ENCODE measurements around the gene DPH1.
"Not testable (repeated sequence)": the region's sequence is repeated elsewhere in the genome, so short reads cannot be mapped to it uniquely, and the experiment has no call there.

DPH1 gene

DNA sequence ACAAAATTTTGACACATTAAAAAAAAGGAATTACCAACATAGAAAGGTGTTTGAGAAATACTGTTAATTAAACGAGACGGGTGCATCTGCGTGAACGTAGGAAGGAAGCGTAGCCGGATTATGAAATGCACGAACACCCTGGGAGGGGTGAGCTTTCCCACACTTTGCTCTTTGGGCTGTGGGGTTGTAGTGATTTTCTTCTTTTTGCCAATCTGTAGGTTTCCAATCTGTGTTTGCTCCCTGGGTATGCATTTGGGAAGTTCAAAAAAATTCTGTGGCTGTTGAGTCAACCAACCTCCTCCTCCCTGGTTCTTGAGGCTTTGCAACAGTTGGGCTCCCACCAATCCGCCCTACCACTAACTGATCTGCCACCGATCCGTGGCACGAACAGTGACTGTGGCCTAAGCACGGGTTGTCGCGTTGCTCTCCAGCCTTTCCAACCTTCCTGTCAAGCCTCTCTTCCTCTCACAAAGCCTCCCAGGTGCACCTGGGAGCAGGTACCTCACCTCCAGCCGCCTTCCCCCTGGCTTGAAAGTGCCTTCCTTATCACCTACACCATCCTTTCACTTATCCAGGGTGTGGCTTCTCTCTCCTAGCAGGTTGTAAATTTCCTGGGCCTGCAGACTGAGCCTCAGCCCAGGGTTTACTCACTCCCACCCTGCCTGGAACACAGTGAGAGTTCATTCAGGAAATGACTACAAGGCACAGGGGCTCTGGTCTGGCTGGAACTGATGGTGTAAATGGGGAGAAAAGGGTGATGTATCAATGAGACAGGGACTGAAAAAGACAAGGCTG lies 21.4 kb upstream of the DPH1 start:
- no peak for DNase-seq

DNA sequence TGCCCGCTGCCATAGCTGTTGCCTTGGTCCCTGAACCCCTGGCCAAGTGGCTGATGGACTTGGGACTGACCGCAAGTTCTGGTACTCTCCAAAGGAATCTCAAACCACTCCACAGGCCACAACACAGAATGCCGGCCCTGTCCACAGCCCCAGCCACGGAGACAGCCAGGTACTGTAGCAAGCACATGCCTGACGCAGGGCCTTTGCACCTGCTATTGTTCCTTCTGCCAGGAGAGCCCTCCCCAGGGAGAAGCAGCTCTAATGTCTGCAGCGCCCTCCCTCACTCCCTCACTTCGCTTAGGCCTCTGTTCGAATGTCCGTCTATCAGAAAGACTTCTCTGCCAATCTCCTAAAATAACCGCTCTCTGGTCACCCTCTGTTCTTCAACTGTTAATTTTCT lies 20.2 kb upstream of the DPH1 start:
- DNase-seq, result no peak

DNA sequence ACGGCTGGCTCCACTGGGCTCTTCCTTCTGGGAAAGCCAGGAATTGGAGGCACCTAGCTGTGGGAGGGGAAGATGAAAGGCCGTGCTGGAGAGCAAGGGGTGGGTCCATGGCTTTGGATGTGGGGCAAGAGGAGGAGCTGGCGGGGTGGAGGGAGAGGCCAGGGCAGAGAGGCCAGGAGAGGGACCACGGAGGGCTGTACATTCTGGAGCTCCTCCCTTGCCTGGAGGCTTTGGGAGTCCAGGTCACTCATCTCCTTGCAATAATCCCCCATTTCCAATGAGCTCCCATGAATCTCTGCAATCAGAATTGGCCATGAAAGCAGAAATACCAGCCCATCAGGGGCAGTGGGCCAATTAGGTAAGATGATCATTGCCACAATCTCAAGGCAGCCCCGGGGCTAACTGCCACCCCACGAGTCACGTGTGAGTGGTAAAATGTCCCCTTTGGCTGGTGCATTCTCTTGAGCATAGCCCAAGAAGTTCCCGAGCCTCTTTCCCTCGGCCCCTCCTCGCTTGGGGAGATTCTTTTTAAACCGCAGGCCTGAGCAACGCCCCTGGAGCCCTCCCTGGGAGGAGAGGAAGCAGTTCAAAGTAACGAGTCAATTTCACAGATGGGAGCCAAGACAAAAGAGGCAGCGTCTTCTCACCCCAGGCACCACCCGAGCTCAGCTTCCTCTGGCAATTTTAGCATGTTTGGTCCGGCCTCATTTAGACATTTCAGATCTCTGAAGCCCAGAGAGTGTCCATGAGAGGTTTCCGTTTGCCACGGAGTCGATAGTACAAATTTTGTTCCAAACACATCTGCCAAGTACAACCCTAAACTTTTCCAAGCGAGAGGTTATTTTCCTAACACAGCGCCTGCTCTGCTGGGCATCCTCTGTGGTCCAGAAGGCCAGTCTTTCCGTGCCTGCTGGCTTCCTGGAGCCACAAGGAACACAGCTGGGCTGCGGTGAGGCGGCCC lies 18.3 kb upstream of the DPH1 start:
- DNase-seq, result no peak

DNA sequence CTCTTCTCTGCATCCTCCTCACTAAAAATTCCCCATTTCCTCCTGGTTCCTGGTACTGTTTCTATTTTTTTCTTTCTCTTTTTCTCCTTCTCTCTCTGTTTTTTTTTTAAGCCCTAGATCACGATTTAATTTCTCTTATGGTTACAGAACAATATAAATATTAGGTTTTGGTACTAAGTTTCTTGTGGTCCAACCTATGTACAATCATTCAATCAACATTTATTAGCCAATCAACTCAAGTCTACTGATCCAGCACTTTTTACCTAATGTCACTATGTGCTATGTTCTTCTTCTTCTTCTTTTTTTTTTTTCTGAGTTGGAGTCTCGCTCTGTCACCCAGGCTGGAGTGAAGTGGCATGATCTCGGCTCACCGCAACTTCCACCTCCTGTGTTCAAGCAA lies 17.5 kb upstream of the DPH1 start:
- DNase-seq, result no peak

DNA sequence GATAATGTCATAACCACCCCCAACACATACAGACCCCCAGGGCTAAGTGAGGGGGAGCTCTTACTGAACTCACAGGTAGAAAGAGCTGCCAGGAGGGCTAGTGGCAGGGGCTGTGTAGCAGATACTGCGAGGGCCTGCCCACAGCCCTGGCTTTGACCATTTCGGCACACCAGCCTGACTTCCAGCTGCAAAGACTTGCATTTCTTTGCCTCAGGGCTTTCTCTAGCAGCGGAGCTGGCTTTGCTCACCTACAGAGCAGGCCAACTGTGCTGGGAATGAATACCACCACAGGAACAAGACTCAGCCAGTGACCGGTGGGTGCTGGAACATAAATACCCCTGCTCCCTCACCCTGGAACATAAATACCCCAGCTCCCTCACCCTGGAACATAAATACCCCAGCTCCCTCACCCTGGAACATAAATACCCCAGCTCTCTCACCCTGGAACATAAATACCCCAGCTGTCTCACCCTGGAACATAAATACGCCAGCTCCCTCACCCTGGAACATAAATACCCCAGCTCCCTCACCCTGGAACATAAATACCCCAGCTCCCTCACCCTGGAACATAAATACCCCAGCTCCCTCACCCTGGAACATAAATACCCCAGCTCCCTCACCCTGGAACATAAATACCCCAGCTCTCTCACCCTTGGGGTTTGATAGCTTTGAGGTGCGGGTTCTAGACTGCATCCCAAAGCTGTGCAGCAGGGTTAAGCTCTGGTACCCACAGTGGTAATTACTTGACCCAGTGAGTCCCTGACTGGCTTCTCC lies 16.5 kb upstream of the DPH1 start:
- DNase-seq, result not testable (repeated sequence)

DNA sequence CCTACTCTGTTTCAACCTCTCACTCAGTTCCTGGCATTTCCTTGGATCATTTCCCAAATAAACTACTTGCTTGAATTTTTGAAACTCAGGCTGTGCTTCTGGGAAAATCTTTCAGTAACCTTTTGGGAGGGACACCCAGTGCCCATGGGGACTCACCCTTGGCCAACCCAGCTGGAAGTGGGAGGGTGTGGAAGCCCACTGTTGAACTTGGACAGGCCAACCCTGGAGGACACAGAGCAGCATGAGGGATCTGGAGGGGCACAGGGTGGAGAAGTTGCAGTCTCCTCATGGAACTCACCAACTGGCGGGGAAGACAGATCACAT lies 16.0 kb upstream of the DPH1 start:
- no peak for DNase-seq

DNA sequence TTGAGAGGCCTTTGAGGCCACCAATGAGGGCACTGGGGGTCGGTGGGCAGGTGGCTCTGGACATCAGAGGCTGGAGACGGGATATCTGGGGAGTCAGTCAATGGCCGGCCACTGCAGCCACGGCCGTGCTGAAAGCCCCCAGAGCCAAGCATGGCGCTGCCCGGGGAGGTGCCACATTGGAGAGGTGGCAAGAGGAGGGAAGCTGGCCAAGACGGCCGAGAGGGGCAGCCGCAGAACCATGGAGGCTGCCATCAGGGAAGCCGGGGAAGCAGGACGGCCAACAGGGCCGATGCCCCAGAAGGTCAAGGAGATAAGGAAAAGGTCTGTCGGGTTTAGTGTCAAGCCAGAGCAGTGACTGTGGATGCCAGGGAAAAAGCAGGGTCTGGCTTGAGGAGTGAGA lies 14.6 kb upstream of the DPH1 start:
- DNase-seq, result no peak

DNA sequence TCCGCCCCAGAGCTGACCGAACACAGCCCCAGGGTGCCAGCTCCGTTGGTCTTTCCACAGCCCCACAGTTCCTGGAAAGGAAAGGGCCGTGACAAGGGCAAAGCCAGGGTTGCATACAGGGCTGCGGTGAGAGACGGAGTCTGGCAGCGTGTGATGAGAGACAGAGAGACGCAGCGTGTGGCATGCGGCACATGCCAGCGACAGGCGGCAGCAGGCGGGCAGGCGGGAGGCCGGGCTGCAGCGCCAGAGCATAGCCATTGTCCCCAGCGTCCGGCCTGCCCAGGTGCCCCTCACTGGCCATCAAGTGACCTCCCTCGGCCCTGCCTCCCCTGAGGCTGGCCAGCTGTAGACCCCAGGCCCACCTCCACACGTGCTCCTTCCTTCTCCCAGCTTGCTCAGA lies 13.5 kb upstream of the DPH1 start:
- no peak for DNase-seq

DNA sequence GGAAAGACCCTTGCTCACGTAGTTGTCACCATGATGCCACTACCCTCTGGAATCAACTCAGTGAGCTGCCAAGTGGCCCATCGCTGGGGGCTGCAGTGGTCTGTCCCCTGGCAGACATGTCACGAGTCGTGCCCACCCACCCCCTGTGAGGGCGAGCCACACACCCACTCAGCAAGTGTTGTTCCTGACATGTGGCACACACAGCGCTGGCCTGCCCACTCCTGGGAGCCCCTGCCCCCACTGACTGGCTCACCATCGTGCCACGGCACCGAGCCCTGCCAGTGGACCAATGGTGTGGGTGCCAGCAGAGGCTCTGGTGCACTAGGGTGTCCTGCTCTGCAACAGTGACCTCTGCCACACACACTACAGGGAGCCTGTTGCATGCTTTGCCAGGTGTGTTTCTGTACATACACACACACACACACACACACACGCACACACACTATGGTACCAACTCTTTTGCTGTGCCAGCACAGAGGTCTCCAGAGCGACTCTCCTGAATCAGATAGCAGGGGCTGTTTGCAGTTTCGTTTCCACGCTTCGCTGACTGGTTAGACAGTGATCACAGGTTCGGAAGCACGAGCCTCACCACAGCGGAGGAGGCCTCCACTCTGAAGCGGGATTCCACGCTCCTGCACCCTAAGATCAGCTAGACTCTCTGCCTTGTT lies 12.5 kb upstream of the DPH1 start:
- no peak for DNase-seq

DNA sequence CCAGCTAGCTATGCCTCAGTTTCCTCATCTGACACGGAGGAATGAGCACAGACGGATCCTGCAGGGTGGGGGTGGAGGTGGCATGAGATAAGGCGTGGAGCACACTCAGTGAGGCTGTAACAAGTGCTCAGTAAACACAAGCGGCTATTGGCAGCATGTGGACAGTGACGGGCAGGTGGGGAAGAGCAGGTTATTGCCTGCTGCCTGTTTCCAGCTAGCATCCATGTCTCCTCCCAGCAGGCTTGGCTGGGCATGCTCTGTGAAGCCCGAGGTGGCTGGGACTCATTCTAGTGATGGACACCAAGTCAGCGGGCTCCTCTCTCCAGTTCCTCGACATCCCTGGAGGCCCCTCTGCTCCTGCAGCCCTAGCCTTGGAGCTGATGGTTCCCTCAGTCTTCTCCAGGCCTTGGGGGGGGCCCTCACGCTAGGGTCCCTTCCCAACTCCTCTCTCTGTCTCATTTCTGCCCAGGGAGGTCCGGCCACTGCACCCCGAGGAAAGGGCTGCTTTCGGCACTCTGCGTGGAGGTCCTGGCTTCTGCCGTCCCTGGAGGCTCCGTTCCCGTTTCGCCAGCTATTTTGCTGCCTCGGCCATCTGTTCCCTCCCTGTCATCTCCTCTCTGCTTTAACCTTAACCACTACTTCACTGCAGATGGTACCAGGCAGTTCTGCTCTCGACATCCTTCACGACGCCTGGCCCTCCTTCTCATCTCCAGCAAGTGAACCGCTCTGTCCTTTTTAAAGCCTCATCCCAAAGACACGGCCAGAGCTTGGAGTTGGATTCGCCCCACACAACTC lies 11.0 kb upstream of the DPH1 start:
- DNase-seq, result no peak

DNA sequence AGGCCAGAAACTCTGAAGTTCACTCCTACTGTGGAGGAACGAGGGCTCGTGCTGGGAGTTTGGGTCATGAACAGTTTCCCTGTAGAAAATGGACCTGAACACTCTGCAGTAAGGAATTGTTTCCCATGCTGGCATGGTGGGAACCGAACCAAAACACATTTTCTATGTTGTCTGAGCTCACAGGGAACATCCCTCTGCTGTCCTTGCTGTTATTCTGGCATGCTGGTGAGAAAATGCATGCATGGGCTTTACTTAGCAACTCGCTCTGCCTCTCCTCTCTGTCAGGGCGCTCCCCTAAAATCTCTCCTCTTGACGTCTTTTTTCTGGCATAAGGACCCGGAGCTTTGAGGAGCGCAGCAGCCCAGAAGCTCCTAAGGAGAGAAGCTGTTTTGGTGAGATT lies 10.2 kb upstream of the DPH1 start:
- DNase-seq, result no peak

DNA sequence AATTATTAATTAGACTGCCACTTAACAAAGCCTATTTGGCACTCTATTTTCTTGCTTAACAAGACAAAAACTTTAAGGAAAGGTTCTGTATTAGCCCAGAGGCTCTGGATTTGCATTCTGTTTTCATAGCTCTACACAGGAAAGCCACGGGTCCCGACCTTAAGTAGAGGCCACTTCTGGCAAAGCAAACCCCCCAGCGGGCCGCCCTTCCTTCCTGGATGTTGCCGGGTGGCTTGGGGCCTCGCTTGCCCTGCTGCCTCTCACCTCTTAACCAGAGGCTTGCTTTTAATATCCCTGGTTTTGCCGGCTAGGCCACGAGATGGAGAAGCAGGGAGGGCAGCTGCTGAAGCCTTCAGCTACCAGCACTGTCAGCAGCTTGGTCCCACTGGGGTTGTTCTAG lies 9.2 kb upstream of the DPH1 start:
- no peak for DNase-seq

DNA sequence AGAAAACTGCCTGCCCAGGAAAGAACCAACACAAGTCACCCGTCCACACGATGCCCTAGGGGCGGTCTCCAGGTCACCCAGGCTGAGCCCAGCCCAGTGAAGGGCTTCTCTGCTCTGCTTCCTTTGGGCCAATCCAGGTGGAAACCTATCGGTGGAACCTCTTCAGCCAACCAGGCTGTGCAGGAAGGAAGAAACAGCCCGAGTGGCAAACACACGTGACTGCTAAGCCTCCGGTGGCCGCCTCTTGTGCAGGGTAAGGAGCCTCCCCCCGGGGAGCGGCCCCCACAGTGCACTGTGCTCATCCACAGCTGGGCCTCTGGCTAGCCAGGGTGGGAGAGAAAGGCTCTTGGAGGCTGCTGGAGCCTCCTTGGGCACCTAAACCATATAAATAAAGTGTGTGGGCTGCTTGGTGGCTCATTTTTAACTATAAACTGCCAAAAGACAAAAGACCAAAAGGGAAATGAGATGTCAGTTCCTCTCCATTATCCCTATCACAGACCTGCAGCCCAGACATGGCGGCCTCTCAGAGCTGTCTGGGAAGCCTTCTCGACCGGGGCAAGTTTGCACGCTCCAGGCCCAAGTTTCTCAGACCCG lies 7.2 kb upstream of the DPH1 start:
- DNase-seq, result no peak

DNA sequence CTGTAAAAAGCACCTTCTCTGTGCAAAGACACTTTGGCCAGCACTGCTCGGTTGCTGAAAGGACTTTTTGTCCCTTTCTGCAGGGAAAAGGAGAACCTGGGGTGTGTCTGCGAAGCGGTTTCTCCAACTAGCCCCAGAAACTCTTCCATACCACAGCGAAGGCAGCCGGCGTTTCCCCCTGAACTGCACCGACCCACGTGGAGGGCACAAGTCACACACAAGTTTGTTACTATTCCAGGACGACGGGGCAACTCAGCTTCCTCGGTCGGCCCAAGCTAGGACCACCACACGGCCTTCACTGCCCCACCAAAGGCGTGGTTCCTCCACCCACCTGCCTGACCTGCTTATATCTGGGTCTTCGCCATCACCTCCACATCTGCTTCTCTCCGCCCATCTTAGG lies 6.7 kb upstream of the DPH1 start:
- DNase-seq, result no peak

DNA sequence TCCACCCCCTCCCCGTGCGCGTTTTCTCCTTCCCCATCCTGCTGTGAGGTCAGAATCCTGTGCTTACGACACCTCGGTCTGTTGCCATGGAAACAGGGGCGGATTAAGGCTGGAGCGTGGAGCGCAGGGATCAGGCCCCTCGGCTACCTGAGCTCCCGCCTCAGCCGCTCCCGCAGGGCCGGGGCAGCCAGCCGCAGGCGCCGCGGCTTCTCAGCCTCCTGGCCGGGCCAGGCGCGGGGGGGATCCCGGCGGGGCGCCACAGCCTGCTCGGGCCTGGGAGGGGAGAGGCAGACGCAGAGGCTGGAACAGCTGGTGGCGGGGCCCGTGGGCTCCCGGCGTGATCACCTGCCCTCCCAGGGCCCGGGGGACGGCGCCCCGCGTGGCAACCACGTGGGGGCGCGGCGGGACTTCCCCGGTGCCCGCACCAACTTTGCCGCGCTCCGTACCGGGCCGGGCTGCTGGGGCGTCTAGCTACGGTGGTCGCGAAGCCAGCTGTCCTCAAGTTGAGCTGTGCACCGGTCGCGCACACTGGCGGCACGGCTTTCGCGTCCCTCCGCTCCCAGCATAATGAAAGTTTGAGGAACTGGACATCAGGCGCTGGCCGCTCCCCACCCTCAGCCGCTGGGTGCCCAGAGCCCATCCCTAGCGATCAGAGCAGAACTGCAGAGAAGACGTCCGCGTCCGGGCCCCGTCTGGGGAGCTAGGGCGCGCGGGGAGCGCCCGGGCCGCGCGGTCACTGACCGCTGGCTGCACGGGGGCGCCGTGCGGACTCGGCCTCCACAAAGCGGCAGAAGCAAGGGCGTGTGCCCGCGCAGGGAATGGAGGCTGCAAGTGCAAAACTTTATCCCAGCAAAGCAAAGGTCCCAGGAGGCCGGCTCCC lies 6.0 kb upstream of the DPH1 start:
- DNase-seq, result peak; percentile 13

DNA sequence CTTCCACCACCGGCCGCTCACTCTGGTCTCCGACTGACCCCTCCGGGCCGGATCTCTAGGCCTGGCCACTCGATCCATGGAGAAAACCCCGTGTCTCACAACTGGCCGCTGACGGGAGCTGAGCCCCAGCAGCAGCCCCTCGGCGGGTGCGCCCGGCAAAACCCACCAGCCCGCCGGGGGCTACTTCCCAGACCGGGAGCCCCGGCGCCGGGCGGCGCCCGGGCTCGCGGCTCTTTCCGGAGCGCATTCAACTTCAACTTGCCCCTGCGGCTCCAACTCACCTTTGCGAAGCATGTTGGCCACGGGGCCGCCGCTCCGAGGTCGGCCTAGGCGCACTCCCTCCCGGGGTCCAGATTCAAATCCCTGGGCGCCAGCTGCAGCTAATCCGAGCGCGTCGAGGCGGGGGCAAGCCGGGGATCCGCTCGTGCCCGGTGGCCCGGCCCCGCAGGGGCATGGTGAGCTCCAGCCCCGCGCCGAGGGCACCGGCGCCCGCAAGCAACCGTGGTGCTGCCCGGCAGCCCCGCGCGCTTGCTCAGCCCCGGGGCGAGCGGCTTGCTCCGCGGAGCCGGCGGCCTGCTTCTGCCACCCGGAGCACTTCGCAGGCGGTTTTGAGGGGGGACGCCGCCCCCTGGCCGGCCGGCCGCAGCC lies 5.3 kb upstream of the DPH1 start:
- DNase-seq, result no peak

DNA sequence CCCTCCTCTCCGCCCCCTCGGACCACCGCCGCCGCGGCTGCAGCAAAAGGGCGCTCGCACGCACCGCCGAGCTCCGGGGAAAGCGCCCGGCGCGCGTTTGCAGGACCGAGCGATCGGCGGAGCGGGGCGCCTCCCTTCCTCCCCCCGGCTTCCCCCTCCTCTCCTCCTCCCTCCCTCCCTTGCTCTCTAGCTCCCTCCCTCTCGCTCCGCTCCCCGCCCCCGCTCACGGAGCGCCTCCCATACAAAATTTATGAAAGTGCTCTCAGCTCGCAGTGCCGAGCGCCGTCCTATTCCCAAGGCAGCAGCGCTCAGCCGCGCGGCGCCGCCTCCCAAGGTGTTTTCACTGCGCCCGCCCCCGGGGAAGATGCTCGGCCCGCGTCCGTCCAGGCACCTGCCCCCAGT lies 4.7 kb upstream of the DPH1 start, which contains the start of gene RTN4RL1:
Gene RTN4RL1, minus strand, starts transcription at position 115 of the 402 bp plus-strand sequence. CDS start 469 bp downstream, outside the sequence.
- DNase-seq, result peak; percentile 47

DNA sequence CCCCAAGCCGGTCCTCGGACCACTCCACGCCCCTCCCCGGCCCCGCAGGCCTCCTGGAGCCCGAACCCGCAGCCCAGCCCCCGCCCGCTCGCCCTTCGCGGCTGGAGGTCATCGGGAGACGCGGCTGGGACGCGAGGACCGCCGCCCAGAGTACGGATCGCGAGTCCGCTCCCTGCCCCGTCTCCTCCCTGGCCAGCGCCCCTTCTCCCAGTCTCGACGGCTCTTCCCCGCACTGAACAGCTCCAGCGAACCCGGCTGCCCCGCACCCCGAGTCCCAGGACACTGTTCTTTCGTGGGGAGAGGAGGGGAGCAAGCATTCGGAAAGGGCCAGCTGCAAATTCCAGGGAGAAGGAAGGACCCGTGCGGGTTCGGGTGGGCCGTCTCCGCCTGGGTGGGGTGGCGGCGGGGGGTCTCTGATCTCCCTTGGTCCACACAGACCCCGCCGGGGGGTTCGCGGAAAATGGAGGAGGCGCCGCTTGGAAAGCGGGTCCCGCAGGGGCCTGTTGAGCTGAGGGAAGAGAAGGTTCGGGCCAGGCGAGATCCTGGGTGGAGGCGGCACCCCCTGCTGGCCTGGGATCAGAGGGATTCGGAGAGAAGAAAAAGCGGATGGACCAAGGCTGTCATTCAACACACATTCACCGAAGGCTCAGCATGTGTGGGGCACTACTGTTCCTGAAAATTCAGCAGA lies 4.2 kb upstream of the DPH1 start:
- DNase-seq, result peak; percentile 20

DNA sequence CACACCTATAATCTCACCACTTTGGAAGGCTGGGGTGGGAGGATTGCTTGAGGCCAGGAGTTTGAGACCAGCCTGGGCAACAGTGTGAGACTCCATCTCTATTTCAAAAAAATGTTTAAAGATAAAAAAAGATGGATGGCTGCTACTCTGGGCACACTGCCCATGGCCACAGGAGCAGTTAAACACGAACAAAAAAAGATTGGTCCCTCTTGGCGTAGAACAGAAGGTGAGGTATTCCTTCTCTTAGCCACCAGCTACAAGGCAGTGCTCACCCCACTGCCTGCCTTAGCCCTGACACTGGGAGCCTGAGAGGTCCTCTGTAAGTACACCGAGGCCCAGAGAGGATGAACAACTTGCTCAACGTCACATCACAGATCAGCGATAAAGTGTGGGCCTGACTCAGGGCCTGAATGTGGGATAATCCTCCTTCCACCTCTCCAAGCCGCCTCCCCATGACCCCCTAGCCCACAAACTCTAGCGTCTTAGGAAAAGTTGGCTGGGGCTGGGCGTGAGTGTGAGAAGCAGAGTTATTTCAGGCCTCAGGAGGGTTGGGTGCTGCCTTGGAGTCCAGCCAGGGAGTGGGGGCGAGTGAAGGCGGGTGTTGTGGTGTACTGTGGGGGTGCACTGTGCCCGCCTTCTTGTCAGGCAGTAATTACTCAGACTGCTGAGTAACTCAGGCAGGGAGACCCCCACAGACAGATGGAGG lies 2.3 kb upstream of the DPH1 start:
- no peak for DNase-seq

All from activated CD4-positive, alpha-beta T cell treated with anti-CD3 and anti-CD28 coated beads, Interleukin-10, Interleukin-2, amounts not matched to agents 100 ng/mL and 50 ng/mL, durations not matched to agents 16 hours and 8 hours (primary cell).